GM23338 (cell line): ENCODE results near the gene UGT1A10. TPM values are rescaled to one million over a fixed set of nuclear protein-coding genes. Genes with fewer than 3 reads are reported as not detected.

Experiments
- ATAC-seq: fragments of 200-7000 bp; cut with Tn5 transposase; 3 replicates; pipeline ENCODE4 v1.9.1; 2020
- DNase-seq: peaks from one replicate; pipeline ENCODE4 v3.0.0-alpha.2; 2015; ENCODE audit warnings: low spot score
- H2AFZ ChIP-seq: fragments of 200-600 bp; sonication (generic); 2 replicates; pipeline ENCODE4 v1.8.0; 2016; ENCODE audit warnings: antibody characterized with exemption, mild to moderate bottlenecking, moderate library complexity
- H3F3A ChIP-seq: fragments of 200-600 bp; sonication (generic); replicated peaks from 2 replicates; pipeline ENCODE4 v1.8.0; 2017; ENCODE audit warnings: antibody characterized with exemption, mixed run types, low read depth
- H3K27ac ChIP-seq: fragments of 200-600 bp; sonication (generic); 2 replicates; pipeline ENCODE4 v1.6.1; 2016; ENCODE audit warnings: low read depth
- H3K27me3 ChIP-seq: fragments of 200-600 bp; sonication (generic); 2 replicates; pipeline ENCODE4 v1.8.0; 2016; ENCODE audit warnings: mild to moderate bottlenecking, mixed run types, moderate library complexity; ENCODE audit not compliant: insufficient read depth
- H3K36me3 ChIP-seq: fragments of 200-600 bp; sonication (generic); 2 replicates; pipeline ENCODE4 v1.8.0; 2016; ENCODE audit warnings: mild to moderate bottlenecking; ENCODE audit not compliant: insufficient read depth
- H3K4me1 ChIP-seq: fragments of 200-600 bp; sonication (generic); 2 replicates; pipeline ENCODE4 v1.8.0; 2016; ENCODE audit warnings: mild to moderate bottlenecking, moderate library complexity; ENCODE audit not compliant: insufficient read depth
- H3K4me2 ChIP-seq: fragments of 200-600 bp; sonication (generic); 2 replicates; pipeline ENCODE4 v1.7.1; 2017; ENCODE audit warnings: mixed run types
- H3K4me3 ChIP-seq: fragments of 200-600 bp; sonication (generic); 2 replicates; pipeline ENCODE4 v1.6.1; 2016; ENCODE audit warnings: mixed run types
- H3K79me2 ChIP-seq: fragments of 200-600 bp; sonication (generic); replicated peaks from 2 replicates; pipeline ENCODE4 v1.8.0; 2017; ENCODE audit warnings: mild to moderate bottlenecking; ENCODE audit not compliant: insufficient read depth
- H3K9me2 ChIP-seq: fragments of 200-600 bp; sonication (generic); 2 replicates; pipeline ENCODE4 v1.8.0; 2017; ENCODE audit not compliant: insufficient read depth
- H4K20me1 ChIP-seq: fragments of 200-600 bp; sonication (generic); replicated peaks from 2 replicates; pipeline ENCODE4 v1.8.0; 2017; ENCODE audit warnings: mild to moderate bottlenecking; ENCODE audit not compliant: insufficient read depth
- H3K27ac Mint-ChIP-seq: 2 replicates; pipeline ENCODE4 v1.8.0; 2020; ENCODE audit warnings: inconsistent platforms, mild to moderate bottlenecking, moderate library complexity, mixed read lengths
- H3K27me3 Mint-ChIP-seq: 3 replicates; pipeline ENCODE4 v1.8.0; 2022; ENCODE audit warnings: low read depth, mild to moderate bottlenecking, moderate library complexity, mixed read lengths, inconsistent platforms; ENCODE audit not compliant: insufficient read depth, poor library complexity
- H3K36me3 Mint-ChIP-seq: 3 replicates; pipeline ENCODE4 v1.8.0; 2021; ENCODE audit warnings: low read depth, mild to moderate bottlenecking, inconsistent platforms, moderate library complexity, mixed read lengths
- H3K4me1 Mint-ChIP-seq: 3 replicates; pipeline ENCODE4 v1.8.0; 2020; ENCODE audit warnings: mild to moderate bottlenecking, inconsistent platforms, mixed read lengths
- H3K4me3 Mint-ChIP-seq: 3 replicates; pipeline ENCODE4 v1.8.0; 2021; ENCODE audit warnings: moderate library complexity, mild to moderate bottlenecking, inconsistent platforms, mixed read lengths
- H3K9me3 Mint-ChIP-seq: 3 replicates; pipeline ENCODE4 v1.8.0; 2020; ENCODE audit warnings: moderate library complexity, mild to moderate bottlenecking, inconsistent platforms, mixed read lengths
- CREB1 ChIP-seq: fragments of 250-450 bp; sonication (Bioruptor Pico); IDR thresholded peaks from 2 replicates; pipeline ENCODE4 v1.5.0; 2020; ENCODE audit warnings: low read depth, mild to moderate bottlenecking, moderate library complexity
- JUNB ChIP-seq: IDR thresholded peaks from one replicate; pipeline ENCODE4 v1.6.1; 2016; ENCODE audit warnings: antibody characterized with exemption; ENCODE audit not compliant: unreplicated experiment
- NANOG ChIP-seq: IDR thresholded peaks from 2 replicates; pipeline ENCODE4 v1.6.1; 2016; ENCODE audit warnings: antibody characterized with exemption, borderline replicate concordance
- POLR2AphosphoS5 ChIP-seq: IDR thresholded peaks from 2 replicates; pipeline ENCODE4 v1.6.1; 2016; ENCODE audit warnings: antibody characterized with exemption, low read depth
- ZNF114 ChIP-seq: fragments of 250-450 bp; sonication (Bioruptor Pico); IDR thresholded peaks from 2 replicates; pipeline ENCODE4 v1.5.0; 2020; ENCODE audit warnings: mild to moderate bottlenecking, moderate library complexity
- ZNF331 ChIP-seq: fragments of 250-450 bp; sonication (Bioruptor Pico); IDR thresholded peaks from 2 replicates; pipeline ENCODE4 v1.5.0; 2020; ENCODE audit warnings: low read depth, mild to moderate bottlenecking, moderate library complexity
- polyA plus RNA-seq: library from polyadenylated mRNA; unstranded; fragments of >200 nt; fragmentation: Nextera tagmentation; extraction: Ambion mirVana; gene quantifications from 2 replicates; pipeline ENCODE4 v1.2.1, GENCODE V29; 2016
- total RNA-seq: library from RNA; depleted of rRNA; stranded (reverse); fragments of >200 nt; shearing (Covaris generic); gene quantifications from 2 replicates; pipeline ENCODE4 v1.2.3, GENCODE V29; 2014
- TF ChIP-seq, protein P1 (sequence below): IDR thresholded peaks from 2 replicates; pipeline ENCODE4 v1.6.1; 2016; ENCODE audit warnings: antibody characterized with exemption
- TF ChIP-seq, protein P2 (sequence below): IDR thresholded peaks from one replicate; pipeline ENCODE4 v1.6.1; 2018; ENCODE audit warnings: antibody characterized with exemption; ENCODE audit not compliant: unreplicated experiment
- TF ChIP-seq, protein P3 (sequence below): fragments of 250-450 bp; sonication (Bioruptor Pico); IDR thresholded peaks from 2 replicates; pipeline ENCODE4 v1.5.0; 2020; ENCODE audit warnings: mild to moderate bottlenecking, moderate library complexity

Gene UGT1A10
- total and polyA plus RNA-seq, 2 experiments from 2014 or later, result not detected

DNA sequence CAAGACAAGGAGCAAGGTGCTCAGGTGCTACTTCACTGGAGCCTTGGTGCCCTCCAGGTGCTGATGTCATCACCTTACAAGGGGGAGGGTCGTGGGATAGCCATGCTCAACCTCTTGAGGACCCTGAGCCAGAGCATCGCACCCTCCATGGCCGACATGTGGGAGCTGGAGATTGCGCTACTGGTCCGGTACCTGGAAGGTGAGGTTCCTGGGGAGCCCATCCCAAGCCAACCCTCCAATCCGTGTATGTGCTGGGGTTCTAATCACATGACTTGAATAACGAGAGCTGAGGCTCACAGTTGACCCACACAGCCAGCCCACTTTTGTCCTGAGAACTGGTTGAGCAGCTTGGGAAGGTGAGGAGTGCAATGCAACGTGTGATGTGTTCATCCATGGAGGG, 167.7 kb downstream of the UGT1A10 start:
- Mint-ChIP-seq H3K4me1 (no peaks in the 10 kb centered on the region), H3K4me3 (no peak overlapping the region), H3K27me3 (peaks cover 3% of the 10 kb centered on the region), H3K27ac (no peak overlapping the region), H3K9me3 (peaks cover 14% of the 10 kb centered on the region), H3K36me3 (no peaks in the 10 kb centered on the region)
- ATAC-seq (no peak), DNase-seq (no peak)
- no peaks in the 10 kb centered on the region for H4K20me1 ChIP-seq
- H3K4me3 ChIP-seq, result no peak overlapping the region
- no peaks in the 10 kb centered on the region for H3F3A ChIP-seq
- H3K27me3 ChIP-seq, result no peaks in the 10 kb centered on the region
- H2AFZ ChIP-seq, result no peak overlapping the region
- no peak overlapping the region for H3K27ac ChIP-seq
- H3K36me3 ChIP-seq, result no peaks in the 10 kb centered on the region
- no peaks in the 10 kb centered on the region for H3K79me2 ChIP-seq
- H3K4me2 ChIP-seq, result no peak overlapping the region
- TF ChIP-seq CREB1 (CRISPR knock-in tag) (no peak), ZNF331 (CRISPR knock-in tag) (no peak), JUNB (no peak), POLR2AphosphoS5 (no peak), NANOG (no peak), ZNF114 (CRISPR knock-in tag) (no peak)
- TF ChIP-seq, protein P1, sequence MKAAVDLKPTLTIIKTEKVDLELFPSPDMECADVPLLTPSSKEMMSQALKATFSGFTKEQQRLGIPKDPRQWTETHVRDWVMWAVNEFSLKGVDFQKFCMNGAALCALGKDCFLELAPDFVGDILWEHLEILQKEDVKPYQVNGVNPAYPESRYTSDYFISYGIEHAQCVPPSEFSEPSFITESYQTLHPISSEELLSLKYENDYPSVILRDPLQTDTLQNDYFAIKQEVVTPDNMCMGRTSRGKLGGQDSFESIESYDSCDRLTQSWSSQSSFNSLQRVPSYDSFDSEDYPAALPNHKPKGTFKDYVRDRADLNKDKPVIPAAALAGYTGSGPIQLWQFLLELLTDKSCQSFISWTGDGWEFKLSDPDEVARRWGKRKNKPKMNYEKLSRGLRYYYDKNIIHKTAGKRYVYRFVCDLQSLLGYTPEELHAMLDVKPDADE, result no peak
- TF ChIP-seq, protein P2, sequence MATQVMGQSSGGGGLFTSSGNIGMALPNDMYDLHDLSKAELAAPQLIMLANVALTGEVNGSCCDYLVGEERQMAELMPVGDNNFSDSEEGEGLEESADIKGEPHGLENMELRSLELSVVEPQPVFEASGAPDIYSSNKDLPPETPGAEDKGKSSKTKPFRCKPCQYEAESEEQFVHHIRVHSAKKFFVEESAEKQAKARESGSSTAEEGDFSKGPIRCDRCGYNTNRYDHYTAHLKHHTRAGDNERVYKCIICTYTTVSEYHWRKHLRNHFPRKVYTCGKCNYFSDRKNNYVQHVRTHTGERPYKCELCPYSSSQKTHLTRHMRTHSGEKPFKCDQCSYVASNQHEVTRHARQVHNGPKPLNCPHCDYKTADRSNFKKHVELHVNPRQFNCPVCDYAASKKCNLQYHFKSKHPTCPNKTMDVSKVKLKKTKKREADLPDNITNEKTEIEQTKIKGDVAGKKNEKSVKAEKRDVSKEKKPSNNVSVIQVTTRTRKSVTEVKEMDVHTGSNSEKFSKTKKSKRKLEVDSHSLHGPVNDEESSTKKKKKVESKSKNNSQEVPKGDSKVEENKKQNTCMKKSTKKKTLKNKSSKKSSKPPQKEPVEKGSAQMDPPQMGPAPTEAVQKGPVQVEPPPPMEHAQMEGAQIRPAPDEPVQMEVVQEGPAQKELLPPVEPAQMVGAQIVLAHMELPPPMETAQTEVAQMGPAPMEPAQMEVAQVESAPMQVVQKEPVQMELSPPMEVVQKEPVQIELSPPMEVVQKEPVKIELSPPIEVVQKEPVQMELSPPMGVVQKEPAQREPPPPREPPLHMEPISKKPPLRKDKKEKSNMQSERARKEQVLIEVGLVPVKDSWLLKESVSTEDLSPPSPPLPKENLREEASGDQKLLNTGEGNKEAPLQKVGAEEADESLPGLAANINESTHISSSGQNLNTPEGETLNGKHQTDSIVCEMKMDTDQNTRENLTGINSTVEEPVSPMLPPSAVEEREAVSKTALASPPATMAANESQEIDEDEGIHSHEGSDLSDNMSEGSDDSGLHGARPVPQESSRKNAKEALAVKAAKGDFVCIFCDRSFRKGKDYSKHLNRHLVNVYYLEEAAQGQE, result no peak
- TF ChIP-seq, protein P3, sequence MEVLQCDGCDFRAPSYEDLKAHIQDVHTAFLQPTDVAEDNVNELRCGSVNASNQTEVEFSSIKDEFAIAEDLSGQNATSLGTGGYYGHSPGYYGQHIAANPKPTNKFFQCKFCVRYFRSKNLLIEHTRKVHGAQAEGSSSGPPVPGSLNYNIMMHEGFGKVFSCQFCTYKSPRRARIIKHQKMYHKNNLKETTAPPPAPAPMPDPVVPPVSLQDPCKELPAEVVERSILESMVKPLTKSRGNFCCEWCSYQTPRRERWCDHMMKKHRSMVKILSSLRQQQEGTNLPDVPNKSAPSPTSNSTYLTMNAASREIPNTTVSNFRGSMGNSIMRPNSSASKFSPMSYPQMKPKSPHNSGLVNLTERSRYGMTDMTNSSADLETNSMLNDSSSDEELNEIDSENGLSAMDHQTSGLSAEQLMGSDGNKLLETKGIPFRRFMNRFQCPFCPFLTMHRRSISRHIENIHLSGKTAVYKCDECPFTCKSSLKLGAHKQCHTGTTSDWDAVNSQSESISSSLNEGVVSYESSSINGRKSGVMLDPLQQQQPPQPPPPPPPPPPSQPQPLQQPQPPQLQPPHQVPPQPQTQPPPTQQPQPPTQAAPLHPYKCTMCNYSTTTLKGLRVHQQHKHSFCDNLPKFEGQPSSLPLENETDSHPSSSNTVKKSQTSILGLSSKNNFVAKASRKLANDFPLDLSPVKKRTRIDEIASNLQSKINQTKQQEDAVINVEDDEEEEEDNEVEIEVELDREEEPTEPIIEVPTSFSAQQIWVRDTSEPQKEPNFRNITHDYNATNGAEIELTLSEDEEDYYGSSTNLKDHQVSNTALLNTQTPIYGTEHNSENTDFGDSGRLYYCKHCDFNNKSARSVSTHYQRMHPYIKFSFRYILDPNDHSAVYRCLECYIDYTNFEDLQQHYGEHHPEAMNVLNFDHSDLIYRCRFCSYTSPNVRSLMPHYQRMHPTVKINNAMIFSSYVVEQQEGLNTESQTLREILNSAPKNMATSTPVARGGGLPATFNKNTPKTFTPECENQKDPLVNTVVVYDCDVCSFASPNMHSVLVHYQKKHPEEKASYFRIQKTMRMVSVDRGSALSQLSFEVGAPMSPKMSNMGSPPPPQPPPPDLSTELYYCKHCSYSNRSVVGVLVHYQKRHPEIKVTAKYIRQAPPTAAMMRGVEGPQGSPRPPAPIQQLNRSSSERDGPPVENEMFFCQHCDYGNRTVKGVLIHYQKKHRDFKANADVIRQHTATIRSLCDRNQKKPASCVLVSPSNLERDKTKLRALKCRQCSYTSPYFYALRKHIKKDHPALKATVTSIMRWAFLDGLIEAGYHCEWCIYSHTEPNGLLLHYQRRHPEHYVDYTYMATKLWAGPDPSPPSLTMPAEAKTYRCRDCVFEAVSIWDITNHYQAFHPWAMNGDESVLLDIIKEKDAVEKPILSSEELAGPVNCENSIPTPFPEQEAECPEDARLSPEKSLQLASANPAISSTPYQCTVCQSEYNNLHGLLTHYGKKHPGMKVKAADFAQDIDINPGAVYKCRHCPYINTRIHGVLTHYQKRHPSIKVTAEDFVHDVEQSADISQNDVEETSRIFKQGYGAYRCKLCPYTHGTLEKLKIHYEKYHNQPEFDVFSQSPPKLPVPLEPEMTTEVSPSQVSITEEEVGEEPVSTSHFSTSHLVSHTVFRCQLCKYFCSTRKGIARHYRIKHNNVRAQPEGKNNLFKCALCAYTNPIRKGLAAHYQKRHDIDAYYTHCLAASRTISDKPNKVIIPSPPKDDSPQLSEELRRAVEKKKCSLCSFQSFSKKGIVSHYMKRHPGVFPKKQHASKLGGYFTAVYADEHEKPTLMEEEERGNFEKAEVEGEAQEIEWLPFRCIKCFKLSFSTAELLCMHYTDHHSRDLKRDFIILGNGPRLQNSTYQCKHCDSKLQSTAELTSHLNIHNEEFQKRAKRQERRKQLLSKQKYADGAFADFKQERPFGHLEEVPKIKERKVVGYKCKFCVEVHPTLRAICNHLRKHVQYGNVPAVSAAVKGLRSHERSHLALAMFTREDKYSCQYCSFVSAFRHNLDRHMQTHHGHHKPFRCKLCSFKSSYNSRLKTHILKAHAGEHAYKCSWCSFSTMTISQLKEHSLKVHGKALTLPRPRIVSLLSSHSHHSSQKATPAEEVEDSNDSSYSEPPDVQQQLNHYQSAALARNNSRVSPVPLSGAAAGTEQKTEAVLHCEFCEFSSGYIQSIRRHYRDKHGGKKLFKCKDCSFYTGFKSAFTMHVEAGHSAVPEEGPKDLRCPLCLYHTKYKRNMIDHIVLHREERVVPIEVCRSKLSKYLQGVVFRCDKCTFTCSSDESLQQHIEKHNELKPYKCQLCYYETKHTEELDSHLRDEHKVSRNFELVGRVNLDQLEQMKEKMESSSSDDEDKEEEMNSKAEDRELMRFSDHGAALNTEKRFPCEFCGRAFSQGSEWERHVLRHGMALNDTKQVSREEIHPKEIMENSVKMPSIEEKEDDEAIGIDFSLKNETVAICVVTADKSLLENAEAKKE (CRISPR knock-in tag), result no peak
- no peaks in the 10 kb centered on the region for H3K4me1 ChIP-seq
- H3K9me2 ChIP-seq, result no peaks in the 10 kb centered on the region
